ENCODE measurements around the gene COA1. TPM values are rescaled to one million over a fixed set of nuclear protein-coding genes. Genes with fewer than 3 reads are reported as not detected.

COA1 gene
- total and polyA plus RNA-seq, 2 donors, result 28.2 to 75.0 TPM

GRCh38 chr7:43625453-43625852 lies 103.9 kb downstream of the COA1 start:
- H3K4me3 ChIP-seq (ENCODE audit: low read depth, low read length), result no peak overlapping the region
- H3K36me3 ChIP-seq (ENCODE audit: insufficient read depth), result peaks cover 4% of the 10 kb centered on the region
- no peak overlapping the region for H3K27ac ChIP-seq (ENCODE audit: low read depth)
- DNase-seq (ENCODE audit: extremely low spot score), result no peak
- H3K4me1 ChIP-seq (ENCODE audit: insufficient read depth), result no peaks in the 10 kb centered on the region

- no peaks in the 10 kb centered on the region for H3K4me1 ChIP-seq (ENCODE audit: insufficient read depth)
- H3K4me3 ChIP-seq (ENCODE audit: low read depth, low read length), result no peak overlapping the region
- no peak for DNase-seq (ENCODE audit: extremely low spot score)
- no peak overlapping the region for H3K27ac ChIP-seq (ENCODE audit: low read depth)
- WGBS, result 92% methylated on average over 2 of the region's 2 CpGs
- H3K36me3 ChIP-seq (ENCODE audit: insufficient read depth), result peaks cover 4% of the 10 kb centered on the region
These were observed 105.2 kb downstream of the COA1 start for GRCh38 chr7:43624156-43624555.

- peaks cover 2% of the 10 kb centered on the region for H3K36me3 ChIP-seq (ENCODE audit: insufficient read depth)
- no peaks in the 10 kb centered on the region for H3K4me1 ChIP-seq (ENCODE audit: insufficient read depth)
- H3K4me3 ChIP-seq (ENCODE audit: low read depth, low read length), result no peak overlapping the region
- no peak for DNase-seq (ENCODE audit: extremely low spot score)
- H3K27ac ChIP-seq (ENCODE audit: low read depth), result no peak overlapping the region
- 79% methylated on average over 5 of the region's 5 CpGs for WGBS
These were observed 107.4 kb downstream of the COA1 start for GRCh38 chr7:43621729-43622448.

- Histone ChIP-seq H3K36me3 (ENCODE audit: insufficient read depth) (peaks cover under 1% of the 10 kb centered on the region), H3K4me1 (ENCODE audit: insufficient read depth) (no peaks in the 10 kb centered on the region), H3K4me3 (ENCODE audit: low read depth, low read length) (no peak overlapping the region), H3K27ac (ENCODE audit: low read depth) (no peak overlapping the region)
- WGBS, result 76% methylated on average over 4 of the region's 4 CpGs
- no peak for DNase-seq (ENCODE audit: extremely low spot score)
These were observed 109.9 kb downstream of the COA1 start for GRCh38 chr7:43619213-43620012.

GRCh38 chr7:43618073-43618472 lies 111.2 kb downstream of the COA1 start:
- 85% methylated on average over 4 of the region's 4 CpGs for WGBS
- Histone ChIP-seq H3K4me1 (ENCODE audit: insufficient read depth) (no peaks in the 10 kb centered on the region), H3K27ac (ENCODE audit: low read depth) (no peak overlapping the region), H3K36me3 (ENCODE audit: insufficient read depth) (no peaks in the 10 kb centered on the region), H3K4me3 (ENCODE audit: low read depth, low read length) (no peak overlapping the region)
- no peak for DNase-seq (ENCODE audit: extremely low spot score)

GRCh38 chr7:43616977-43617376 lies 112.3 kb downstream of the COA1 start:
- no peaks in the 10 kb centered on the region for H3K36me3 ChIP-seq (ENCODE audit: insufficient read depth)
- H3K27ac ChIP-seq (ENCODE audit: low read depth), result no peak overlapping the region
- 97% methylated on average over 4 of the region's 4 CpGs for WGBS
- H3K4me3 ChIP-seq (ENCODE audit: low read depth, low read length), result no peak overlapping the region
- no peak for DNase-seq (ENCODE audit: extremely low spot score)
- H3K4me1 ChIP-seq (ENCODE audit: insufficient read depth), result no peaks in the 10 kb centered on the region

GRCh38 chr7:43615558-43616145 lies 113.7 kb downstream of the COA1 start:
- Histone ChIP-seq H3K36me3 (ENCODE audit: insufficient read depth) (no peaks in the 10 kb centered on the region), H3K27ac (ENCODE audit: low read depth) (no peak overlapping the region), H3K4me1 (ENCODE audit: insufficient read depth) (no peaks in the 10 kb centered on the region), H3K4me3 (ENCODE audit: low read depth, low read length) (no peak overlapping the region)
- no peak for DNase-seq (ENCODE audit: extremely low spot score)
- 86% methylated on average over 7 of the region's 7 CpGs for WGBS

GRCh38 chr7:43612599-43613589 lies 116.4 kb downstream of the COA1 start:
- peak overlapping the region; percentile 10 for H3K27ac ChIP-seq (ENCODE audit: low read depth)
- no peak overlapping the region for H3K4me3 ChIP-seq (ENCODE audit: low read depth, low read length)
- DNase-seq (ENCODE audit: extremely low spot score), result no peak
- H3K4me1 ChIP-seq (ENCODE audit: insufficient read depth), result no peaks in the 10 kb centered on the region
- H3K36me3 ChIP-seq (ENCODE audit: insufficient read depth), result no peaks in the 10 kb centered on the region
- WGBS, result 33% methylated on average over 3 of the region's 3 CpGs

GRCh38 chr7:43612128-43612527 lies 117.2 kb downstream of the COA1 start:
- H3K4me1 ChIP-seq (ENCODE audit: insufficient read depth), result no peaks in the 10 kb centered on the region
- H3K27ac ChIP-seq (ENCODE audit: low read depth), result no peak overlapping the region
- no peak overlapping the region for H3K4me3 ChIP-seq (ENCODE audit: low read depth, low read length)
- no peak for DNase-seq (ENCODE audit: extremely low spot score)
- H3K36me3 ChIP-seq (ENCODE audit: insufficient read depth), result no peaks in the 10 kb centered on the region
- 79% methylated on average over 5 of the region's 5 CpGs for WGBS

- no peak overlapping the region for H3K4me3 ChIP-seq (ENCODE audit: low read depth, low read length)
- H3K27ac ChIP-seq (ENCODE audit: low read depth), result no peak overlapping the region
- 97% methylated on average over 2 of the region's 2 CpGs for WGBS
- no peaks in the 10 kb centered on the region for H3K4me1 ChIP-seq (ENCODE audit: insufficient read depth)
- DNase-seq (ENCODE audit: extremely low spot score), result no peak
- no peaks in the 10 kb centered on the region for H3K36me3 ChIP-seq (ENCODE audit: insufficient read depth)
These were observed 120.2 kb downstream of the COA1 start for GRCh38 chr7:43609097-43609496.

- H3K36me3 ChIP-seq (ENCODE audit: insufficient read depth), result no peaks in the 10 kb centered on the region
- H3K4me1 ChIP-seq (ENCODE audit: insufficient read depth), result no peaks in the 10 kb centered on the region
- DNase-seq (ENCODE audit: extremely low spot score), result no peak
- H3K27ac ChIP-seq (ENCODE audit: low read depth), result no peak overlapping the region
- 92% methylated on average over 1 of the region's 1 CpG for WGBS
- no peak overlapping the region for H3K4me3 ChIP-seq (ENCODE audit: low read depth, low read length)
These were observed 125.1 kb downstream of the COA1 start for GRCh38 chr7:43604251-43604650.

GRCh38 chr7:43602256-43602655 lies 127.1 kb downstream of the COA1 start:
- peaks cover 1% of the 10 kb centered on the region for H3K36me3 ChIP-seq (ENCODE audit: insufficient read depth)
- H3K4me1 ChIP-seq (ENCODE audit: insufficient read depth), result no peaks in the 10 kb centered on the region
- DNase-seq (ENCODE audit: extremely low spot score), result no peak
- WGBS, result 70% methylated on average over 1 of the region's 1 CpG
- no peak overlapping the region for H3K27ac ChIP-seq (ENCODE audit: low read depth)
- no peak overlapping the region for H3K4me3 ChIP-seq (ENCODE audit: low read depth, low read length)

- DNase-seq (ENCODE audit: extremely low spot score), result no peak
- peaks cover 2% of the 10 kb centered on the region for H3K36me3 ChIP-seq (ENCODE audit: insufficient read depth)
- H3K4me1 ChIP-seq (ENCODE audit: insufficient read depth), result no peaks in the 10 kb centered on the region
- H3K27ac ChIP-seq (ENCODE audit: low read depth), result no peak overlapping the region
- 93% methylated on average over 3 of the region's 3 CpGs for WGBS
- no peak overlapping the region for H3K4me3 ChIP-seq (ENCODE audit: low read depth, low read length)
These were observed 129.3 kb downstream of the COA1 start for GRCh38 chr7:43600056-43600455.
